GM19025 (cell line): ENCODE data around the gene KRTAP4-4.

Experiments used
- ATAC-seq: cut with Tn5 transposase; IDR thresholded peaks from one replicate; pipeline ENCODE4 v1.9.1; 2021; ENCODE audit warnings: mild to moderate bottlenecking, low read depth, moderate library complexity; ENCODE audit not compliant: unreplicated experiment

Gene KRTAP4-4

GRCh38 chr17:41116297-41116696 is 44.3 kb downstream of the KRTAP4-4 start:
- no peak for ATAC-seq

- no peak for ATAC-seq
Measured at GRCh38 chr17:41111151-41111885, 49.2 kb downstream of the KRTAP4-4 start.
